Epithelial cell of esophagus (primary cell): ENCODE measurements around the gene GAPDHS.

Source experiments
- DNase-seq: peaks from one replicate; pipeline ENCODE4 v3.0.0; 2010; ENCODE audit warnings: low read depth
- H3K4me3 ChIP-seq: 2 replicates; pipeline ENCODE4 v1.5.1; 2011; ENCODE audit warnings: mild to moderate bottlenecking, low read length, control low read depth
- CTCF ChIP-seq: IDR thresholded peaks from 2 replicates; pipeline ENCODE4 v1.5.1; 2011; ENCODE audit warnings: low read depth, mild to moderate bottlenecking, low read length, control low read depth, inconsistent platforms; ENCODE audit not compliant: insufficient read depth; ENCODE audit errors: missing control alignments

GAPDHS gene

GRCh38 chr19:35516310-35516709, 16.9 kb upstream of the GAPDHS start:
- DNase-seq = no peak
- TF ChIP-seq CTCF = no peak
- no peak overlapping the region for H3K4me3 ChIP-seq

- H3K4me3 ChIP-seq = no peak overlapping the region
- TF ChIP-seq CTCF = no peak
- no peak for DNase-seq
These were observed 15.9 kb upstream of the GAPDHS start for GRCh38 chr19:35517342-35517741.

- no peak overlapping the region for H3K4me3 ChIP-seq
- TF ChIP-seq CTCF = no peak
- peak; percentile 94 for DNase-seq
These were observed 14.9 kb upstream of the GAPDHS start for GRCh38 chr19:35518313-35518712.

- DNase-seq = peak; percentile 97
- TF ChIP-seq CTCF = no peak
- no peak overlapping the region for H3K4me3 ChIP-seq
These were observed 14.0 kb upstream of the GAPDHS start for GRCh38 chr19:35519291-35519690.

GRCh38 chr19:35521124-35521743, 12.0 kb upstream of the GAPDHS start:
- TF ChIP-seq CTCF = no peak
- no peak overlapping the region for H3K4me3 ChIP-seq
- DNase-seq = no peak

GRCh38 chr19:35522745-35523327, 10.4 kb upstream of the GAPDHS start:
- TF ChIP-seq CTCF = no peak
- peak; percentile 58 for DNase-seq
- H3K4me3 ChIP-seq = no peak overlapping the region
